Measurements from ENCODE around the gene THBD.
"Not testable (repeated sequence)": the region's sequence is repeated elsewhere in the genome, so short reads cannot be mapped to it uniquely, and the experiment has no call there.

Gene THBD

DNA sequence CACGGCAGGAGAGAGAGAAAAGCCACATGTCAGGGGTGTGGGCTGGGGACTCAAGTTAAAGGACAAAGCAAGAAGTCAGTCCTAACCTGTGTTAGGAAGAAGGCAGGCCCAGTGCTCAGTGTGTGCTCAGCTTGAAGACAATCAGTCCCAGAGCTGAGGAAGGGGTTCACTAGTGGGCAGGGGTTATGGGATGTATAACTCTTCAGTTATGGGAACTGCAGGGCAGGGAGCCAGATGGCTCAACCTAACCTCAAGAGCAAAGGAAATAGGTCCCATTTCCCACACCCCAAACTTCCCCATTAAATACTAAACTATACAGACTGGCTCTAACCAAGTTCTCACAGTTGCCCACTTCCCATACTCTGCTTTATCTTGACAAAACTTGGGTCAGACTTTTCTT is 21.8 kb downstream of the THBD start:
- DNase-seq (ENCODE audit: low read depth, low spot score), result no peak
- TF ChIP-seq, protein P1, sequence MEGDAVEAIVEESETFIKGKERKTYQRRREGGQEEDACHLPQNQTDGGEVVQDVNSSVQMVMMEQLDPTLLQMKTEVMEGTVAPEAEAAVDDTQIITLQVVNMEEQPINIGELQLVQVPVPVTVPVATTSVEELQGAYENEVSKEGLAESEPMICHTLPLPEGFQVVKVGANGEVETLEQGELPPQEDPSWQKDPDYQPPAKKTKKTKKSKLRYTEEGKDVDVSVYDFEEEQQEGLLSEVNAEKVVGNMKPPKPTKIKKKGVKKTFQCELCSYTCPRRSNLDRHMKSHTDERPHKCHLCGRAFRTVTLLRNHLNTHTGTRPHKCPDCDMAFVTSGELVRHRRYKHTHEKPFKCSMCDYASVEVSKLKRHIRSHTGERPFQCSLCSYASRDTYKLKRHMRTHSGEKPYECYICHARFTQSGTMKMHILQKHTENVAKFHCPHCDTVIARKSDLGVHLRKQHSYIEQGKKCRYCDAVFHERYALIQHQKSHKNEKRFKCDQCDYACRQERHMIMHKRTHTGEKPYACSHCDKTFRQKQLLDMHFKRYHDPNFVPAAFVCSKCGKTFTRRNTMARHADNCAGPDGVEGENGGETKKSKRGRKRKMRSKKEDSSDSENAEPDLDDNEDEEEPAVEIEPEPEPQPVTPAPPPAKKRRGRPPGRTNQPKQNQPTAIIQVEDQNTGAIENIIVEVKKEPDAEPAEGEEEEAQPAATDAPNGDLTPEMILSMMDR (IDR thresholded peaks at IDR 0.05; ENCODE audit: low read depth, low read length), result no peak
- in situ Hi-C loops (cut with HindIII; ENCODE audit: low sequenced_read_pairs), result no loop called here

DNA sequence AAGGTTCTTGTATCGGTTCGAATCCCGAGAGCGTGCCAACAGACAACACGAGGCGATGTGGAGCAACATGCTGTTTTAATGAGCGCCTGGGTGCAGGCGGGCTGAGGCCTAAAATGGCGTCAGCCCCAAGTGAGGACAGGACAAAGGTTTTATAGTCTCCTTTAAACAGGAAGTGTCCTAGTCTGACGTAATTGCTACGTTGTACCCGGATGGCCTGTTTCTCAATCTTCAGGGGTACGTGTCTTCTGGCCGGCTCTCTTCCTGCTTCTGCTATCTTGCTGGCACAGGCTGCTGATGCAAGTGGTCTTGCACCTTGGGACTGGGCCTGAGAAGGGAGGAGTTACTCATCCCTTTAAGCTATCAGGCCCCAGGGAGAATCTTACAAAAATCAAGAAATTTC is 24.0 kb downstream of the THBD start:
- in situ Hi-C loops (cut with HindIII; ENCODE audit: low sequenced_read_pairs); DNase-seq (ENCODE audit: low read depth, low spot score): not testable (repeated sequence)

More for the DNA sequence above, 21.8 kb downstream of the THBD start:
- no peak overlapping the region for H3K4me3 ChIP-seq (ENCODE audit: low read depth, low read length)

DNA sequence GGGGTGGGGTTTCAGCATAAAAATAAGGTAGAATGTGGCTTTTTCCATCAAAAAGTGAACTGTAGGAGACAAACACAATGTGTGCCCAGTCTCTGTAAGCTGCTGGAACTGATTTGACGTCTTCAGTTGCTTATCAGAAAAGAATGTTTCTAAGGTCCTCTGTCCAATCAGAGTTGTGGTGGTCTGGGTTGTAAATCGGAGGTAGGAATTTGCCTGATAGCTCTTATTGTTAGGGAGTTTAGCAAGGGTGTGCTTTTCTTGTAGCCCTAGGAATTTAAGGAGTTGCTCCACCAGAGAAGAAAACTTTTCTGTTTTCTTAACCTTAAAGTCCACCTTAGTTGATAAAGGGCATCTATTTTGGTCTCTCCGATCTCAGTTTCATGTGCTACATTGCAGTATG is 24.8 kb downstream of the THBD start:
- no peak for DNase-seq (ENCODE audit: low read depth, low spot score)
- TF ChIP-seq, protein P1 (IDR thresholded peaks at IDR 0.05; ENCODE audit: low read depth, low read length), result no peak
- in situ Hi-C loops (cut with HindIII; ENCODE audit: low sequenced_read_pairs), result no loop called here
- H3K4me3 ChIP-seq (ENCODE audit: low read depth, low read length), result no peak overlapping the region

More for the DNA sequence above, 24.0 kb downstream of the THBD start:
- H3K4me3 ChIP-seq (ENCODE audit: low read depth, low read length), result not testable (repeated sequence)

DNA sequence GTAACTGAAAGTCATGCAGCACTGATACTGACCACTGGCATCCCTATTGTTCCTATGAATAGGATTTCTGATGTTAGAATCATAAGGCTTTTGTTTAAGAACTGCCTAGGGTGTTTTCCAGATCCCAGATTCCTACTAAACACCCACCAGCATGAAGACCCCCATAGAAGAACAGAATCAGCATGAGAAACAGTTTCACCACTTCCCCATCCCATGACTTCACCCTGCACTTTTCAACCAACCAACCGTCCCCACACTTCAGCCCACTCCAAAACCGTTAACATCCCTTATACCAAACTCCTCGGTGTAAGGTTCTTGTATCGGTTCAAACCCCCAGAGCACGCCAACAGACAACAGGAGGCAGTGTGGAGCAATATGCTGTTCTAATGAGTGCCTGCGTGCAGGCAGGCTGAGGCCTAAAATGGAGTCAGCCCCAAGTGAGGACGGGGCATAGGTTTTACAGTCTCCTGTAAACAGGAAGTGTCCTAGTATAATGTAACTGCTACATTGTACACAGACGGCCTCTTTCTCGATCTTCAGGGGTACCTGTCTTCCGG is 25.8 kb downstream of the THBD start:
- no peak for DNase-seq (ENCODE audit: low read depth, low spot score)
- in situ Hi-C loops (cut with HindIII; ENCODE audit: low sequenced_read_pairs), result no loop called here
- TF ChIP-seq, protein P1 (IDR thresholded peaks at IDR 0.05; ENCODE audit: low read depth, low read length), result no peak
- no peak overlapping the region for H3K4me3 ChIP-seq (ENCODE audit: low read depth, low read length)

DNA sequence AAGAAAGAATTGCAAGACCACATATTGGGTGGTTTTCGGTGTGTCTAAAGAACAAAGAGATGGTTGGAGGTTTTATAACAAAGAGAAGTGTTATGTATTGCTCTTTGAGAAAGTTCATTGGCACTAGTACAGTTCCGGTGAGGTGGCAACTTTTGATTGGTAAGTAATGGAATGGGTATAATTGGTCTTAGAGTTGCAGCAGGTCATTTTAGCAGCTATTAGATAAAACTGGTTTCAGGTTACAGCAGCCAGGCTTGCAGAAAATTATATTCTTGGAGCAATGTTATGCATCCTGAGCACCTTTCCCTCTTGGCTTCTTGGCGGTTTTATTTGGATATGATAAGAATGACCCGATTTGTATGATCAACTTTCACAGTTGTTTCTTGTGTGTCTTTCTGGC is 26.6 kb downstream of the THBD start:
- H3K4me3 ChIP-seq (ENCODE audit: low read depth, low read length), result no peak overlapping the region
- in situ Hi-C loops (cut with HindIII; ENCODE audit: low sequenced_read_pairs), result no loop called here

DNA sequence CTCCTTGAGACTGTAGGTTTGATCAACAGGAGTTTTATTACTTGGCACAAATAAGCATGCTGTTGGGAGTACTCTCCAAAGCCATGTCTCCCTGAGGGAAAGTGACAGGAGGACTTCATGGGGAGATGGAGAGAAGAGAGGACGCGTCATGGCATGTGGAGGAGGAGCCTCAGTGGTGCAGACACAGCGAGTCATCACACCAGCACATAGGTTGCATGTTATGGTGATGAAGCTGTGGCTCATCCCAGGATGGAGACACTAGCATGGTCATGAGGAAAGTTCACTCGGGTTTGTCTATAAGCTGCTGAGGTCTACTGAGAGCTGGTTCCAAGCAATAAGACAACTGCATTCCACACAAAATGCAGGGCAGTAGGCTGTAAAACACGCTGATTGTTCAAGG is 27.5 kb downstream of the THBD start:
- in situ Hi-C loops (cut with HindIII; ENCODE audit: low sequenced_read_pairs), result no loop called here
- TF ChIP-seq, protein P1 (IDR thresholded peaks at IDR 0.05; ENCODE audit: low read depth, low read length), result no peak
- no peak for DNase-seq (ENCODE audit: low read depth, low spot score)
- H3K4me3 ChIP-seq (ENCODE audit: low read depth, low read length), result no peak overlapping the region

More for the DNA sequence above, 26.6 kb downstream of the THBD start:
- TF ChIP-seq, protein P1 (IDR thresholded peaks at IDR 0.05; ENCODE audit: low read depth, low read length), result no peak
- DNase-seq (ENCODE audit: low read depth, low spot score), result no peak

DNA sequence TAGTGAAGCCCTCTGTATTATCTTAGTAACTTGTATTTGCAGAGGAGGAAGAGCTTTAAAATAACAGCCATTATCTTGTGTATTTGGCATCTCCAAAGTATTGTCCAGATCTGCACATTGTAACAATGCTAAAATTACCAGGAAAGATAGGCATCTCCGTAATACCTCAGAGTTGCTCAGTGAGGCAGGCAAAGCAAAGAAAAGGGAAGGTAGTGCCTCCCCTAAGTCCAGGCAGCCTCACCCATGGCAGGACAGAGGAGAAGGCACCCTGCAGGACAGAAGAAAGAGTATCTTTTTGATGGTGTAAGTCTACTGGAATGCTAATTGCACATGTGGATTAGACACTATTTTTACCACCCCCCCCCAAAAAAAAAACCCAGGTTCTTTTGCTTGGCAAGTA is 27.9 kb downstream of the THBD start:
- TF ChIP-seq, protein P1 (IDR thresholded peaks at IDR 0.05; ENCODE audit: low read depth, low read length), result no peak
- DNase-seq (ENCODE audit: low read depth, low spot score), result no peak
- no peak overlapping the region for H3K4me3 ChIP-seq (ENCODE audit: low read depth, low read length)
- in situ Hi-C loops (cut with HindIII; ENCODE audit: low sequenced_read_pairs), result no loop called here

Data from astrocyte of the spinal cord (primary cell).